A549 (cell line): ENCODE data around the gene PARP6. TPM values are rescaled to one million over a fixed set of nuclear protein-coding genes. Genes with fewer than 3 reads are reported as not detected.
A peak's percentile ranks its signal among the peaks of the same experiment; 100 is the strongest.

Experiments used
- ATAC-seq, 2 experiments: fragments of 200-7000 bp in 1 of 2; fragments of >200 bp in 1 of 2; cut with Nextera tagmentation in 1 of 2; cut with Tn5 transposase in 1 of 2; 3 replicates each; pipeline versions ENCODE4 v1.8.0 to v1.9.1; 2018 to 2020; ENCODE audit warnings: mild to moderate bottlenecking in 1 of 2, moderate library complexity in 1 of 2
- CTCF ChIA-PET: fragments of 300-600 bp; sonication (Branson Sonifier 250); formaldehyde crosslinking; extraction: SDS; loops from one replicate; lab custom pipeline; 2021; ENCODE audit warnings: antibody characterized with exemption, inconsistent platforms; lab: Yijun Ruan, JAX
- POLR2A ChIA-PET: fragments of 350-600 bp; formaldehyde crosslinking; extraction: SDS; loops from one replicate; lab custom pipeline; 2021; ENCODE audit warnings: antibody characterized with exemption, inconsistent platforms; lab: Yijun Ruan, JAX
- DNase-seq, 2 experiments: peaks; one replicate each; pipeline versions ENCODE4 v3.0.0 to v3.0.0-alpha.2; 2011 to 2016; ENCODE audit warnings: low read depth in 1 of 2, low spot score in 1 of 2
- FAIRE-seq: peaks from 2 replicates; lab custom pipeline; 2011; peaks lifted over from hg19 to GRCh38; lab: Jason Lieb, UNC
- H3K27ac ChIP-seq, 2 experiments: fragments of >200 bp; sonication (Bioruptor Twin); formaldehyde crosslinking; 3 replicates each; pipeline ENCODE4 v1.5.1; 2016 to 2017
- H3K4me1 ChIP-seq: fragments of >200 bp; sonication (Bioruptor Twin); formaldehyde crosslinking; 3 replicates; pipeline ENCODE4 v1.6.1; 2016
- H3K4me2 ChIP-seq: fragments of >200 bp; sonication (Bioruptor Twin); formaldehyde crosslinking; 3 replicates; pipeline ENCODE4 v1.6.1; 2016
- H3K4me3 ChIP-seq: fragments of >200 bp; sonication (Bioruptor Twin); formaldehyde crosslinking; 3 replicates; pipeline ENCODE4 v1.5.1; 2016
- H3K9me3 ChIP-seq: fragments of >200 bp; sonication (Bioruptor Twin); formaldehyde crosslinking; 3 replicates; pipeline ENCODE4 v1.6.1; 2016
- BHLHE40 ChIP-seq: IDR thresholded peaks from 2 replicates; pipeline ENCODE4 v1.6.1; 2012; ENCODE audit warnings: low read depth, low read length, inconsistent platforms
- CEBPB ChIP-seq, 2 experiments: fragments of >200 bp in 1 of 2; sonication (Bioruptor Twin) in 1 of 2; formaldehyde crosslinking in 1 of 2; IDR thresholded peaks; 2 replicates each; pipeline ENCODE4 v1.6.1; 2012 to 2016
- EHMT2 ChIP-seq: fragments of 200-600 bp; sonication (generic); IDR thresholded peaks from 2 replicates; pipeline ENCODE4 v1.6.1; 2016; ENCODE audit warnings: antibody characterized with exemption, low read depth, mild to moderate bottlenecking, moderate library complexity
- EP300 ChIP-seq, 2 experiments: fragments of >200 bp; sonication (Bioruptor Twin); formaldehyde crosslinking; IDR thresholded peaks; 2 replicates in 1 of 2; 3 replicates in 1 of 2; pipeline ENCODE4 v1.6.1; 2016 to 2017
- FOSL2 ChIP-seq, 2 experiments: fragments of 450-650 bp in 1 of 2; fragments of >200 bp in 1 of 2; sonication (Bioruptor Twin) in 1 of 2; formaldehyde crosslinking; IDR thresholded peaks; 2 replicates each; pipeline versions ENCODE4 v1.5.0 to v1.6.1; 2016 to 2020; ENCODE audit warnings: mild to moderate bottlenecking in 1 of 2, moderate library complexity in 1 of 2
- FOXS1 ChIP-seq: fragments of 250-450 bp; sonication (Bioruptor Pico); IDR thresholded peaks from 2 replicates; pipeline ENCODE4 v1.5.0; 2020; ENCODE audit warnings: mild to moderate bottlenecking, moderate library complexity
- HMGXB4 ChIP-seq: fragments of 250-450 bp; sonication (Bioruptor Pico); IDR thresholded peaks from 2 replicates; pipeline ENCODE4 v1.5.0; 2021; ENCODE audit warnings: mild to moderate bottlenecking, moderate library complexity, borderline replicate concordance
- HOXA7 ChIP-seq: fragments of 250-450 bp; sonication (Bioruptor Pico); IDR thresholded peaks from 2 replicates; pipeline ENCODE4 v1.5.0; 2020; ENCODE audit warnings: mild to moderate bottlenecking, moderate library complexity
- JUN ChIP-seq, 2 experiments: fragments of >200 bp; sonication (Bioruptor Twin); formaldehyde crosslinking; IDR thresholded peaks; 2 replicates in 1 of 2; 3 replicates in 1 of 2; pipeline ENCODE4 v1.6.1; 2016 to 2017
- KDM1A ChIP-seq: fragments of 200-600 bp; sonication (generic); IDR thresholded peaks from 2 replicates; pipeline ENCODE4 v1.6.1; 2016; ENCODE audit warnings: low read depth, mild to moderate bottlenecking
- MAFK ChIP-seq: fragments of 450-650 bp; IDR thresholded peaks from 2 replicates; pipeline ENCODE4 v1.6.1; 2014; ENCODE audit not compliant: partially characterized antibody
- NFE2L2 ChIP-seq: fragments of 150-350 bp; conservative IDR thresholded peaks from 2 replicates; pipeline ENCODE4 v1.6.1; 2014; ENCODE audit warnings: low read length
- NR3C1 ChIP-seq: fragments of >200 bp; sonication (Bioruptor Twin); formaldehyde crosslinking; IDR thresholded peaks from 3 replicates; pipeline ENCODE4 v1.6.1; 2017
- POLR2AphosphoS2 ChIP-seq: conservative IDR thresholded peaks from 2 replicates; pipeline ENCODE4 v1.6.1; 2012; ENCODE audit warnings: low read length, improper control_type of control experiment, inconsistent platforms
- RARB ChIP-seq: fragments of 250-450 bp; sonication (Bioruptor Pico); IDR thresholded peaks from 2 replicates; pipeline ENCODE4 v1.8.0; 2021; ENCODE audit warnings: mild to moderate bottlenecking, moderate library complexity
- RFX5 ChIP-seq: fragments of 450-650 bp; IDR thresholded peaks from 2 replicates; pipeline ENCODE4 v1.7.1; 2014; ENCODE audit warnings: antibody characterized with exemption, mild to moderate bottlenecking, moderate library complexity
- RNF2 ChIP-seq: fragments of 200-600 bp; sonication (generic); IDR thresholded peaks from 2 replicates; pipeline ENCODE4 v1.6.1; 2016; ENCODE audit warnings: low read depth, mild to moderate bottlenecking, antibody characterized with exemption, moderate library complexity, borderline replicate concordance
- TFCP2L1 ChIP-seq: fragments of 250-450 bp; sonication (Bioruptor Pico); IDR thresholded peaks from 2 replicates; pipeline ENCODE4 v1.5.0; 2021; ENCODE audit warnings: mild to moderate bottlenecking
- TP53 ChIP-seq: fragments of 250-450 bp; sonication (Bioruptor Pico); IDR thresholded peaks from 2 replicates; pipeline ENCODE4 v1.5.0; 2021; ENCODE audit warnings: mild to moderate bottlenecking, moderate library complexity
- ZNF302 ChIP-seq: fragments of 250-450 bp; sonication (Bioruptor Pico); IDR thresholded peaks from 2 replicates; pipeline ENCODE4 v1.9.0; 2021; ENCODE audit warnings: inconsistent platforms, mild to moderate bottlenecking, moderate library complexity
- ZSCAN20 ChIP-seq: fragments of 250-450 bp; sonication (Bioruptor Pico); IDR thresholded peaks from 2 replicates; pipeline ENCODE4 v1.8.0; 2022; ENCODE audit warnings: mild to moderate bottlenecking, moderate library complexity
- WGBS: methylation state at CpG from one replicate; pipeline ENCODE4 v1.1.6; 2017; ENCODE audit errors: missing lambda C conversion rate; 5-methylcytosine and 5-hydroxymethylcytosine counted together
- polyA plus RNA-seq, 4 experiments: library from polyadenylated mRNA; depleted of rRNA in 3 of 4; stranded (reverse); fragments of >200 nt; fragmentation: RNase III in 1 of 4; extraction: RNeasy Plus Mini Kit Qiagen cat#74134 plus additional on column Dnase treatment in 1 of 4; gene quantifications; 2 replicates in 3 of 4; 3 replicates in 1 of 4; pipeline ENCODE4 v1.2.3, GENCODE V29; 2011 to 2017

The PARP6 gene
- polyA plus RNA-seq, 2 of the 4 experiments (the other 2 are of a cell fraction): 78.0 to 167 TPM

- no peaks in the 10 kb centered on the region for H3K9me3 ChIP-seq
- peak overlapping the region; percentile 97 for H3K4me2 ChIP-seq
- no peak; a peak in 4 of 5 replicates for TF ChIP-seq JUN (IDR thresholded peaks at IDR 0.05)
- TF ChIP-seq CEBPB (IDR thresholded peaks at IDR 0.05): no peak
- TF ChIP-seq TP53 (CRISPR knock-in tag): no peak
- no peak for TF ChIP-seq HOXA7 (CRISPR knock-in tag)
- no peak for TF ChIP-seq ZNF302 (CRISPR knock-in tag)
- TF ChIP-seq FOSL2 (IDR thresholded peaks at IDR 0.05): no peak
- TF ChIP-seq FOSL2 (CRISPR knock-in tag; IDR thresholded peaks at IDR 0.05): no peak
- no peak for TF ChIP-seq RARB (CRISPR knock-in tag)
- no peak for TF ChIP-seq RFX5
- TF ChIP-seq FOXS1 (CRISPR knock-in tag): no peak
- no peak for TF ChIP-seq HMGXB4
- no peak for TF ChIP-seq ZSCAN20 (CRISPR knock-in tag)
- no peak for TF ChIP-seq POLR2AphosphoS2
- no peak for TF ChIP-seq EHMT2
- TF ChIP-seq RNF2: no peak
- no peak for TF ChIP-seq EP300 (IDR thresholded peaks at IDR 0.05)
- no peak for TF ChIP-seq BHLHE40
- no peak for TF ChIP-seq NR3C1
- no peak for TF ChIP-seq MAFK
- no peak for DNase-seq
- ChIA-PET CTCF (interaction anchor here (0.7 to 31.1 kb wide), 7 partner anchors 9 to 429 kb away, joined by 3 to 644 read pairs (median 11); partner anchors contain the start of gene GRAMD2A), POLR2A (interaction anchor here (0.6 to 3.9 kb wide), 5 partner anchors 8 to 256 kb away, joined by 3 to 40 read pairs (median 25); partner anchors contain the start of gene GRAMD2A)
- no peak for ATAC-seq
- peak overlapping the region; percentile 91 for H3K4me3 ChIP-seq
- WGBS: 1% methylated on average over 25 of the region's 25 CpGs
- peak overlapping the region; percentile 97 for H3K27ac ChIP-seq
- FAIRE-seq: no peak
- H3K4me1 ChIP-seq: peaks cover 53% of the 10 kb centered on the region
Measured at GRCh38 chr15:72229076-72229946, 43.0 kb downstream of the PARP6 start.

- Histone ChIP-seq H3K27ac (peak overlapping the region; percentile 97), H3K4me3 (peak overlapping the region; percentile 91), H3K4me2 (peak overlapping the region; percentile 97), H3K4me1 (peaks cover 54% of the 10 kb centered on the region), H3K9me3 (no peaks in the 10 kb centered on the region)
- TF ChIP-seq NFE2L2: peak; percentile 48; the same call in 1 of the 2 replicates
- peak; percentile 49; the same call in 1 of the 2 replicates for TF ChIP-seq TFCP2L1 (CRISPR knock-in tag)
- no peak for TF ChIP-seq KDM1A
- TF ChIP-seq MAFK: peak; percentile 62
- DNase-seq (no peak), FAIRE-seq (no peak), ATAC-seq (no peak)
- CTCF ChIA-PET: interaction anchor here (0.6 to 31.1 kb wide), 7 partner anchors 10 to 279 kb away, joined by 3 to 644 read pairs (median 6); partner anchors contain the start of gene GRAMD2A
- POLR2A ChIA-PET: interaction anchor here (0.6 to 2.5 kb wide), 12 partner anchors 9 to 475 kb away, joined by 3 to 48 read pairs (median 6); partner anchors contain the start of genes GRAMD2A, MYO9A and SENP8
- WGBS: 2% methylated on average over 4 of the region's 4 CpGs
Measured at GRCh38 chr15:72227720-72228119, 44.6 kb downstream of the PARP6 start.
